K562 (cell line): ENCODE measurements around the gene DHX29. TPM values are rescaled to one million over a fixed set of nuclear protein-coding genes. Genes with fewer than 3 reads are reported as not detected.

ENCODE experiments used
- ATAC-seq: fragments of 200-7000 bp; cut with Tn5 transposase; 3 replicates; pipeline ENCODE4 v1.9.1; 2020; ENCODE audit warnings: moderate library complexity
- BruUV-seq: library from RNA; stranded (reverse); fragments of 400-500 nt; replicated peaks from 2 replicates; lab custom pipeline; 2021; lab: Mats Ljungman, UMichigan
- CTCF ChIA-PET: fragments of 300-600 bp; formaldehyde crosslinking; extraction: SDS; loops from one replicate; lab custom pipeline; 2021; ENCODE audit warnings: low intra/inter-chr PET ratio; lab: Yijun Ruan, JAX
- POLR2A ChIA-PET: fragments of 300-600, 350-650 bp; sonication (Branson Sonifier 250); formaldehyde crosslinking; extraction: SDS; loops from one replicate; lab custom pipeline; 2021; ENCODE audit warnings: antibody characterized with exemption, inconsistent platforms; lab: Yijun Ruan, JAX
- DNase-seq, 4 experiments: peaks; one replicate each; pipeline versions ENCODE4 v3.0.0 to v3.0.0-alpha.2; 2011 to 2018; ENCODE audit warnings: low spot score in 3 of 4, mixed read lengths in 3 of 4; ENCODE audit errors: extremely low read depth in 1 of 4
- FAIRE-seq: peaks from 2 replicates; lab custom pipeline; 2011; peaks lifted over from hg19 to GRCh38; lab: Jason Lieb, UNC
- H2AFZ ChIP-seq: 2 replicates; pipeline ENCODE4 v1.6.0; 2011; ENCODE audit warnings: low read depth, low read length, control low read depth, inconsistent platforms
- H3K27ac ChIP-seq: fragments of 200-600 bp; 3 replicates; pipeline ENCODE4 v1.8.0; 2011; ENCODE audit warnings: low read depth, mild to moderate bottlenecking, control low read depth, inconsistent platforms, low read length, moderate library complexity, mixed read lengths; ENCODE audit errors: extremely low read depth
- H3K27me3 ChIP-seq, 2 experiments: fragments of 300-600 bp in 1 of 2; 2 replicates in 1 of 2; 3 replicates in 1 of 2; pipeline versions ENCODE4 v1.6.0 to v1.8.0; 2011; ENCODE audit warnings: inconsistent platforms in 2 of 2, low read length in 2 of 2, mild to moderate bottlenecking in 1 of 2, mixed read lengths in 1 of 2, moderate library complexity in 1 of 2; ENCODE audit not compliant: control insufficient read depth in 2 of 2, insufficient read depth in 2 of 2
- H3K36me3 ChIP-seq: fragments of 300-600 bp; 3 replicates; pipeline ENCODE4 v1.8.0; 2011; ENCODE audit warnings: mild to moderate bottlenecking, low read length, inconsistent platforms; ENCODE audit not compliant: control insufficient read depth, insufficient read depth
- H3K4me1 ChIP-seq, 2 experiments: fragments of 200-600 bp in 1 of 2; replicated peaks in 1 of 2; 2 replicates in 1 of 2; 3 replicates in 1 of 2; pipeline versions ENCODE4 v1.5.1 to v1.8.0; 2011; ENCODE audit warnings: inconsistent platforms in 2 of 2, low read length in 2 of 2, mild to moderate bottlenecking in 1 of 2, mixed read lengths in 1 of 2, moderate library complexity in 1 of 2; ENCODE audit not compliant: control insufficient read depth in 2 of 2, insufficient read depth in 2 of 2
- H3K4me2 ChIP-seq: 2 replicates; pipeline ENCODE4 v1.6.1; 2011; ENCODE audit warnings: low read length, control low read depth, inconsistent platforms, mixed read lengths; ENCODE audit not compliant: insufficient read depth
- H3K4me3 ChIP-seq: fragments of 200-600 bp; sonication (generic), shearing (Covaris generic); 2 replicates; pipeline ENCODE4 v1.5.1; 2016; ENCODE audit warnings: control low read depth, inconsistent platforms
- H3K79me2 ChIP-seq: fragments of 200-600 bp; 3 replicates; pipeline ENCODE4 v1.8.0; 2011; ENCODE audit warnings: low read length, inconsistent platforms; ENCODE audit not compliant: control insufficient read depth, insufficient read depth
- H3K9ac ChIP-seq, 2 experiments: 2 replicates each; pipeline versions ENCODE4 v1.6.0 to v1.6.1; 2011; ENCODE audit warnings: low read depth in 2 of 2, low read length in 2 of 2, control low read depth in 1 of 2, inconsistent platforms in 1 of 2, mild to moderate bottlenecking in 1 of 2, mixed read lengths in 1 of 2; ENCODE audit not compliant: insufficient read depth in 1 of 2
- H3K9me1 ChIP-seq: one replicate; pipeline ENCODE4 v1.6.0; 2011; ENCODE audit warnings: inconsistent platforms, mild to moderate bottlenecking, low read length, moderate library complexity; ENCODE audit not compliant: control insufficient read depth, insufficient read depth
- H3K9me3 ChIP-seq: replicated peaks from 2 replicates; pipeline ENCODE4 v1.5.1; 2011; ENCODE audit warnings: low read depth, low read length, inconsistent platforms; ENCODE audit not compliant: control insufficient read depth, insufficient read depth
- H4K20me1 ChIP-seq: replicated peaks from 2 replicates; pipeline ENCODE4 v1.6.1; 2011; ENCODE audit warnings: low read length, inconsistent platforms, mixed read lengths; ENCODE audit not compliant: control insufficient read depth, insufficient read depth
- BCL6 ChIP-seq: fragments of 250-450 bp; sonication (Bioruptor Pico); IDR thresholded peaks from 2 replicates; pipeline ENCODE4 v1.4.0; 2020
- CGGBP1 ChIP-seq: fragments of 250-450 bp; sonication (Bioruptor Pico); IDR thresholded peaks from 2 replicates; pipeline ENCODE4 v1.9.0; 2021; ENCODE audit warnings: mild to moderate bottlenecking
- CREM ChIP-seq: IDR thresholded peaks from 2 replicates; pipeline ENCODE4 v1.6.1; 2014; ENCODE audit warnings: antibody characterized with exemption, low read depth
- FOXO4 ChIP-seq: fragments of 450-650 bp; formaldehyde crosslinking; IDR thresholded peaks from 2 replicates; pipeline ENCODE4 v1.4.0; 2020; ENCODE audit warnings: mild to moderate bottlenecking, moderate library complexity
- IFI16 ChIP-seq: fragments of 250-450 bp; sonication (Bioruptor Pico); IDR thresholded peaks from 2 replicates; pipeline ENCODE4 v2.1.2; 2022; ENCODE audit warnings: mild to moderate bottlenecking, inconsistent platforms
- KDM1A ChIP-seq, 2 experiments: fragments of 450-650 bp; IDR thresholded peaks; 2 replicates each; pipeline ENCODE4 v1.6.1; 2016; ENCODE audit warnings: mild to moderate bottlenecking in 2 of 2
- KLF10 ChIP-seq: fragments of 250-450 bp; sonication (Bioruptor Pico); IDR thresholded peaks from 2 replicates; pipeline ENCODE4 v1.6.1; 2021; ENCODE audit warnings: matching md5 sums
- MAX ChIP-seq: sonication (generic); formaldehyde crosslinking; IDR thresholded peaks from 2 replicates; pipeline ENCODE4 v1.9.0; 2022; ENCODE audit warnings: mild to moderate bottlenecking, missing genetic modification reagents
- MBD2 ChIP-seq: sonication (generic); IDR thresholded peaks from 2 replicates; pipeline ENCODE4 v1.6.1; 2016; ENCODE audit warnings: low read depth, borderline replicate concordance
- NFATC3 ChIP-seq: fragments of 450-650 bp; IDR thresholded peaks from 2 replicates; pipeline ENCODE4 v1.6.1; 2017; ENCODE audit warnings: mild to moderate bottlenecking
- SNAPC5 ChIP-seq: fragments of 250-450 bp; sonication (Bioruptor Pico); IDR thresholded peaks from 2 replicates; pipeline ENCODE4 v1.8.0; 2021; ENCODE audit warnings: moderate library complexity, mild to moderate bottlenecking, inconsistent platforms
- ZBTB12 ChIP-seq: fragments of 250-450 bp; sonication (Bioruptor Pico); IDR thresholded peaks from 2 replicates; pipeline ENCODE4 v1.4.0; 2020
- ZBTB33 ChIP-seq: sonication (generic); formaldehyde crosslinking; IDR thresholded peaks from 2 replicates; pipeline ENCODE4 v1.8.1; 2023; ENCODE audit warnings: mild to moderate bottlenecking, missing genetic modification reagents
- ZC3H11A ChIP-seq: IDR thresholded peaks from 2 replicates; pipeline ENCODE4 v1.6.1; 2012; ENCODE audit warnings: low read depth, low read length, improper control_type of control experiment
- ZNF133 ChIP-seq: fragments of 250-450 bp; sonication (Bioruptor Pico); IDR thresholded peaks from 2 replicates; pipeline ENCODE4 v1.4.0; 2020; ENCODE audit warnings: mild to moderate bottlenecking
- ZNF561 ChIP-seq: fragments of 450-650 bp; formaldehyde crosslinking; conservative IDR thresholded peaks from 2 replicates; pipeline ENCODE4 v1.4.0; 2020; ENCODE audit warnings: mild to moderate bottlenecking, moderate library complexity
- ZNF639 ChIP-seq, 2 experiments: fragments of 200-800 bp in 1 of 2; sonication (Bioruptor generic) in 1 of 2; sonication (generic) in 1 of 2; formaldehyde crosslinking in 1 of 2; IDR thresholded peaks in 1 of 2; conservative IDR thresholded peaks in 1 of 2; 2 replicates each; pipeline versions ENCODE4 v1.5.0 to v1.6.1; 2016 to 2020; ENCODE audit warnings: missing compliant biosample characterization in 1 of 2, missing genetic modification characterization in 1 of 2, missing genetic modification reagents in 1 of 2
- WGBS: fragments of 100-300 bp; shearing (Covaris generic); methylation state at CpG from one replicate; pipeline ENCODE4 v1.1.6; 2016; ENCODE audit warnings: low coverage, mixed read lengths; ENCODE audit not compliant: insufficient coverage; ENCODE audit errors: missing lambda C conversion rate; 5-methylcytosine and 5-hydroxymethylcytosine counted together
- in situ Hi-C: fragments of 300-500 bp; cut with MboI; formaldehyde crosslinking; loops from 4 replicates; pipeline ENCODE4 v1.15.0; 2018; ENCODE audit warnings: inconsistent platforms, mixed read lengths
- intact Hi-C: fragments of 100-400 bp; cut with micrococcal nuclease; formaldehyde crosslinking; loops from 2 replicates; pipeline ENCODE4 v1.14.2; 2022
- polyA plus RNA-seq, 8 experiments: library from polyadenylated mRNA; depleted of rRNA in 4 of 8; stranded (reverse) in 5 of 8; unstranded in 3 of 8; fragments of >200 nt; fragmentation: Nextera tagmentation in 2 of 8; fragmentation: Illumina TruSeq in 1 of 8; extraction: Ambion mirVana in 2 of 8; extraction: Trizol in 1 of 8; gene quantifications; 2 replicates each; pipeline versions ENCODE4 v1.2.1 to v1.2.3, GENCODE V29; 2011 to 2014; ENCODE audit warnings: inconsistent platforms in 1 of 8, missing spikeins in 1 of 8
- total RNA-seq, 7 experiments: library from RNA; depleted of rRNA in 6 of 7; stranded (reverse); fragments of >200 nt in 6 of 7; fragmentation: Illumina TruSeq in 2 of 7; extraction: Trizol in 2 of 7; gene quantifications; 2 replicates each; pipeline versions ENCODE4 v1.2.1 to v1.2.3, GENCODE V29; 2011 to 2021; ENCODE audit warnings: low replicate concordance in 1 of 7

The DHX29 gene
- total and polyA plus RNA-seq, 9 of the 15 experiments (the other 6 are each of a cell fraction or from before 2014, with no cell fraction given), result 7.5 to 42.1 (median 25.0) TPM

- no peak overlapping the region for H3K9ac ChIP-seq
- TF ChIP-seq FOXO4 (CRISPR knock-in tag), result no peak
- TF ChIP-seq SNAPC5 (CRISPR knock-in tag), result no peak
- TF ChIP-seq ZBTB12 (CRISPR knock-in tag), result no peak
- no peak for TF ChIP-seq ZC3H11A
- TF ChIP-seq CGGBP1 (CRISPR knock-in tag), result no peak
- no peak for TF ChIP-seq ZNF561
- no peak for TF ChIP-seq ZNF133 (CRISPR knock-in tag)
- TF ChIP-seq BCL6 (CRISPR knock-in tag), result no peak
- TF ChIP-seq MBD2, result no peak
- no peak for TF ChIP-seq NFATC3
- no peak for TF ChIP-seq CREM
- no peak for TF ChIP-seq KLF10 (CRISPR knock-in tag)
- no peak for TF ChIP-seq KDM1A (IDR thresholded peaks at IDR 0.05)
- no peak for TF ChIP-seq ZNF639 (CRISPR knock-in tag; conservative IDR thresholded peaks at IDR 0.05 in 1 of 2, IDR thresholded peaks at IDR 0.05 in 1 of 2)
- TF ChIP-seq ZBTB33 (CRISPR knock-in tag), result no peak
- TF ChIP-seq IFI16, result no peak
- TF ChIP-seq MAX, result no peak
- POLR2A ChIA-PET, result interaction anchor here (1.0 kb wide), 1 partner anchor 20 kb away, joined by 3 read pairs; no protein-coding TSS in a partner anchor
- H3K27me3 ChIP-seq, result no peaks in the 10 kb centered on the region
- BruUV-seq, result no TSS peak
- no peaks in the 10 kb centered on the region; a peak in 1 of 5 replicates for H3K4me1 ChIP-seq
- H3K4me3 ChIP-seq, result no peak overlapping the region
- H3K27ac ChIP-seq, result no peak overlapping the region; the same call in 2 of the 3 replicates
- no peaks in the 10 kb centered on the region for H4K20me1 ChIP-seq
- no peak overlapping the region for H3K4me2 ChIP-seq
- H2AFZ ChIP-seq, result no peak overlapping the region
- in situ Hi-C loops, result no loop called here
- 25% methylated on average over 1 of the region's 1 CpG for WGBS
- peaks cover 96% of the 10 kb centered on the region for H3K79me2 ChIP-seq
- ATAC-seq, result no peak
- no peak for DNase-seq
- intact Hi-C loops, result no loop called here
- CTCF ChIA-PET, result no interaction called here
- FAIRE-seq, result no peak
- H3K9me3 ChIP-seq, result peaks cover 4% of the 10 kb centered on the region; the same call in 1 of the 2 replicates
- peaks cover 40% of the 10 kb centered on the region; the same call in 2 of the 3 replicates for H3K36me3 ChIP-seq
- H3K9me1 ChIP-seq, result no peaks in the 10 kb centered on the region
Observed at GRCh38 chr5:55319491-55319890, 12.0 kb upstream of the DHX29 start.
